Stimulated activated CD8-positive, alpha-beta memory T cell treated with anti-CD3 and anti-CD28 coated beads, Interleukin-15, amount 100 ng/mL, for 48 hours (primary cell): Measurements from ENCODE around the gene CALB2.
A peak's percentile ranks its signal among the peaks of the same experiment; 100 is the strongest.

Experiments
- DNase-seq, 2 donors: peaks; one replicate each; pipeline ENCODE4 v3.0.0-alpha.2; 2020; ENCODE audit warnings: low read depth in 2 of 2

CALB2 gene

DNA sequence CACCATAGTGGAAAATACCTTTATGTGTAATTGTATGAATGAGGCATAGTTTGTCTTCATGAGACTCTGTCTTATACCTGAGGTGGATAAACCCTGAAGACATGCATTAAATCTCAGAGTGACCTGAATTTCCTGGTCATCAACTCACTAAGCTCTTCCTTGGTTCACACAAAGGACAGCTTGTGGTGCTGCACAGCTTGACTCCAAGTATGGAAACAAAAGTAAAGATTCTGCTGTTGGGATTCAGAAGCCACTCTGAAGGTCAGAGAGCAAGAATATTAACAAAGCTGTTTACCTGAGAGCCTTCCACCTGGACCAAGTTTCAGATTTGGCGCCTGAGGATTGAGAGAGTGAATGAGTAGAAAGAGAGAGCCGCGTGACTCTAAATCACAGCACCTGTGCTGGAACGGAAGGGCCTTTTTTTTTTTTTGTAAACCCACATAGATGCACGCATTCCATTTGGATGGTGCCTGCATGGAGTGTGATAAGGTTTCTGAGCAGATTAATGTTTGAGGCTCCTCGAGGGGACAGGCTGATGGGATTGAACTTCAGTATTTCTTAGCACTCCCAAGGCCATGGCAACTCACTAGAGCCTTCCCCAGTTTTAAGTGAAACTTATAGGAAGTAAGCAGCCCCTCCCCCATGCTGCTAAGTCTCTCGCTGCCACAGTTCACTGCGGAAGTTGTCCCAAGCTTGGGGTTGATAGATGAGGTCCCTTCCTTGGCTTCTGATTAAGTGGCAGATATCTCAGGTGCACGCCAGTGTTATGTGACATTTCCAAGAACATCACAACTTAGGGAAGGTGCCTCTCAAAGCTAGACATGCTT lies 28.7 kb downstream of the CALB2 start:
- no peak for DNase-seq

DNA sequence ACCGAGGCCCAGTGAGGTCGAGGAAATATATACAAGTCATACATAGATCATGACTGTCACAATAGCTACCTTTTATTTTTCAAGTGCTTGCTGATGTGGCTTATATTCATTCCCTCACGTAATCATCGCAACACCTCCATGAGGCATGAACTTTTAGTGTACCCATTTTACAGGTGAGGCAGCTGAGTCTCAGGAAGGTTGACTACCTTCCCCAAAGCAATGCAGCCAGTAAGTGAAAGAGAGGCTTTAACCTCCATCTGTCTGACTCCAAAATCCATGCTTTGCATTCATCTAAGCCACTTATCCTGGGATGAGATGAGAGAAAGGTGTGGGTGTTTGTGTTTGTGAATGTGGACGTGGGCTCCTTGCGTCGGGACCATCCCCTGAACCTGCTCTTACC lies 30.8 kb downstream of the CALB2 start:
- no peak for DNase-seq

DNA sequence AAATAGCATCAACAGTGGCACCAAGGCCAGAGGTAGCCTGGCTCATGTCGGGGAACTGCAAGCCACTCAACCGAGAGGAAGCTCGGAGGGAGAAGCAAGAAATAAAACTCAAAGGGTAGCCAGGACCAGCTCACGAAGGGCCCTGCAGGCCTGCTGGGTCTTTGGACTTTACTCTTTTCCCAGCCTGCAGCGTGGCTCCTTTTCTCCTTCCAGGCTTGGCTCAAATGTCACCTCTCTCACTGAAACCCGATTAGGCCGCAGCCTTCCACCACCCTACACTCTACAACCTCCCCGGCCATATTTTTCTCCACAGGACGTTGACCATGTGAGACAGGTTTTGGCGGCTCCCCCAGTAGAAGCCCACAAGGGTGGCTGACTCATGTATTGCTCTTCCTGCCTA lies 38.1 kb downstream of the CALB2 start:
- no peak for DNase-seq

DNA sequence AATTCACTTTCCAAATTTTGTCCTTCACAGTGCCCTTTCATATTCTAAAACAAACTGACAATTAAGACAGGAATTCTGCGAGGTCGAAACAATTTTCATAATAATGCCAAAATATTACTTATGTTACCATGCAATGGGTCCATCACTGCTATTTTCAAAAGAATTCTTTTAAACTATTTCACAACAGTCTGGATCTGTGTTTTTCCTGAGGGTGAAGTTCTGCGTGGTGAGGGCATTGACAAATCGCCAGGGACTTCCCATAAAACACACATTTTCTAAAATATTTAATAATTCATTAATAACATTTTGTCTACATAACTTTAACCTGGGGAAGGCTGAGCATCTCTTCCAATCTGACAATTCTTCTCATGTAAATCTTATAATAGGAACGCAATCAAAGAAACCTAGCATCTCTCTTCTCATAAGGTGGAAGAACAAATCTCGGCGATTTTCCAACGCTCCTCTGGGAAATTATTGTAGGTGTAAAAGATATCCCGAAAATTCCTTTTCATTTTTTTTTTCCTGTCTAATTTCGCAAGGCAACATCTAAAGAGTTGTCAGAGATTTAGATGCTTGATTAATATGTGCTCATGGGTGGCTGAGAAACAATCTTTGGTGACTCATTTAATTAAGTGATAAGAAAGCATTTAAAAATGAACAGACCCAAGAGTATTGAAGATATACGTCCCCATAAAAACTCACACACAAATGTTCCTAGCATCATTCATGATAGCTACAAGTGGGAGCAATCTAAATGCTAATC lies 41.5 kb downstream of the CALB2 start:
- DNase-seq = no peak

DNA sequence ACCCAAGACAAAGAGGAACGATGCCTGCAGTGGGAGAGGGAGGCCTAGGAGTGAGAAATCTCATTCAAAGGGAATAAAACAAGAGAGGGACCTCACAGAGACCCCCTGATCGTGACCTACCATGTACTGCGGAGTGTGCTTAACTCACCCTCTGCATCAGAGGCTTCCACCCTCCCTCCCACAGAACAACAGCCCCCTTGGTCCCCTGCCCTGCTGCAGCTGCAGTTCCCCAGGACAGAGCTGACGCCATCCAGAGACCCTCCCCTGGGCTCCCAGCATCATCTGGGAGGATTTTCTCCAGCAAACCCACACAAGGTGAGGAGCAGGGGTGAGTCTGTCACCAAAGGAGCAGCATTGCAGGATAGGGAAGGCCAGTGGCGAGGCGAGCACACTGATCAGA lies 43.5 kb downstream of the CALB2 start:
- no peak for DNase-seq

DNA sequence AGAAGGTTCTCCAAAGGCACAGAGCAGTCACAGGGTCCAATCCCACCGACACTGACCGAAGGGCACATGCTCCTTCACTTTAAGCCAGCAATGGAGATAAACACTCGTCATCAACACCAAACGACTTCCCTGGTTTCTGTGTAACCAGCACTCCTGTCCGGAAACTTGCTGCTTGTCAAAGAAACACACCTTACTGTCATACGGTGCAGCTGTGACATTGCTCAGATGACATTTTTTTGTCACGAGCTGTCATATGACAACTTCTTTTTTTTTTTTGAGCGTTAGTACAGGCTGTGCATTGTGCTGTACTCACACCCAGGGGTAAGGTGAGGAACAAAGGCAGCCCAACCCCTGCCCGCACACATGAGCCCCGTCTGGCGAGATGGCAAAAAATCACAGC lies 44.2 kb downstream of the CALB2 start:
- no peak for DNase-seq

DNA sequence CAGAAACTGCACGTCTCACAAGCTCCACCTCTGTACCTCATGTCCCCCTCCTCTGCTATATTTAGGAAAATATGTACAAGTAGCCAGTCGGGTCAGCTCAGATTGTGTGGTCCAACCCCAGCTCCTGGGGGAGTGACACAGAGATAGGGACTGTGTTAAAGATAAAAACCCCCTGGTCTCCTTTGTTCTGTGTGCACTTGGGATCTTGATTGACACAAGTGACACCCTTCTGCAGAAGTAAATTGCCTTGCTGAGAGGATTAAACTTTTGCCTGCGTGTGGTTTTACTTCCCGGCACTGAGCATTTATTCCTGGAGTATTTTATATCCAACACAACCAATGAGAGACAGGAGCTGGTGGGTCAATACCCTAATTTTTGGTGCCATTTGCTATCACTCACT lies 45.8 kb downstream of the CALB2 start:
- no peak for DNase-seq

DNA sequence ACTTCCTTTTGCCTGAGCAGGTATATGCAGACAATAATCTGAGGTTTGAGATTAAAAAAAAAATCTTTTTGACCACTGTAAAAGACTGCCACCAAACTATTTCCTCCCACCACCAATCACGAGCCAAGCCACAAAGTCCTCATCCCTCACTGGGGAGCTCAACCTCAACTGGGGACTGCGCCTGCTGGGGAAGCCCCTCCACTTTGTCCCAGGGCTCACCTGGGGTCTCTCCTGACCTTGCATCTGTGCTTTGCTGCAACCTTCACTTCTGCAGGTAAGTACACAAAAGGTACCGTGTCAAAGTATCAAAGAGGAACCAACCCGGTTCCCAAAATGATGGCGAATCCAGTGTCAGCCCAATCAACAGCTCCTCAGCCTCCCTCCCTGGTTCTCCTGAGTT lies 47.8 kb downstream of the CALB2 start:
- no peak for DNase-seq

DNA sequence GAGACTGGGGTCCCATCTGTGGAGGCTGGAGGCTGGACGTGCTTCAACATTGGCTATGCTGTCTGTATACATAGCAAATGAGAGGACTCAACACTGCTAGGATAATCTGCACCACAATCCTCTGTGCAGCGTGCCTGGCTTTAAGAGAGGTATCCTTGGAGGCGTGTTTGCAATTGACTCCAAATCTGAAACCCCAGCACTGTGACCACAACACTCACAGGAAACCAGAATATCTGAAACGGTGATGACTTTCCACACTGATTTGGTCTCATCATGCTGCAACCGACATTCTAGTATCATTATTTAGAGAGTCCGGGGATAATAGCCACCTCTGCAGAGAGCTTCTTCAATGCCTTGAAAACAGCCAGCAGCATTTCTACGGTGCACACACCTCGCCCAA lies 48.2 kb downstream of the CALB2 start:
- DNase-seq = no peak

DNA sequence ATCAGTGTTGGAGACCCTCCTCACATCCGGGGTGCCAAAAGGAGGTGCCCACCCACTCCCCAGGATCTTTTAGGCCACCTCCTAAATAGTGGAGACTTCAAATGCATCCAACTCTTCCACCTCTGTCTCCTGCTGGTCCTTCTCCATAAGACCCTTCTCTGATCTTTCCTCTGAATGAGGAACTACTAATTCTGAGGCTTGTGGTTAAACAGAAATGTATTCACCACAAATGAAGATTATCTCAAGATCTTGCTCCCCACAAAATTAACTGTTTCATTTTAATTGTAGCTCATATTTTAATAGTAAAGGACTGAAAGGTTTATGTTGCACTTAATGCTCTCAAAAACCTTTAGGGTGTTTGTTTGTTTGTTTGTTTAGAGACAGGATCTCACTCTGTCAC lies 49.2 kb downstream of the CALB2 start:
- no peak for DNase-seq

DNA sequence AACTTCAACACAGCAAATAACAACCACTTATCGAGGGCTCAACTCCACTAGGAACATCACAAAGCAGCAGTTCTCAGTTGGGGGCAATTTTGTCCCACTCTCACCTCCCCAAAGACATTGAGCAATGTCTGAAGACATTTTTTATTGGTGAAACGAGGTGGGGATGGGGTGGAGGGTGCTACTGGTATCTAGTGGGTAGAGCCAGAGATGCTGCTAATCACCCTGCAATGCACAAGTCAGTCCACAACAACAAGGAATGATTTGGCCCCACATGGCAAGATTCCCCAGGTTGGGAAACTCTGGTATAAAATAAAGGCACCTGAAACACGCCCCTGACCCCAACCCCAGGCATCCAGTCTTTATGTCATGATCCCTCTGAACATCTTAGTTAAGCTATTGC lies 50.0 kb downstream of the CALB2 start:
- no peak for DNase-seq

DNA sequence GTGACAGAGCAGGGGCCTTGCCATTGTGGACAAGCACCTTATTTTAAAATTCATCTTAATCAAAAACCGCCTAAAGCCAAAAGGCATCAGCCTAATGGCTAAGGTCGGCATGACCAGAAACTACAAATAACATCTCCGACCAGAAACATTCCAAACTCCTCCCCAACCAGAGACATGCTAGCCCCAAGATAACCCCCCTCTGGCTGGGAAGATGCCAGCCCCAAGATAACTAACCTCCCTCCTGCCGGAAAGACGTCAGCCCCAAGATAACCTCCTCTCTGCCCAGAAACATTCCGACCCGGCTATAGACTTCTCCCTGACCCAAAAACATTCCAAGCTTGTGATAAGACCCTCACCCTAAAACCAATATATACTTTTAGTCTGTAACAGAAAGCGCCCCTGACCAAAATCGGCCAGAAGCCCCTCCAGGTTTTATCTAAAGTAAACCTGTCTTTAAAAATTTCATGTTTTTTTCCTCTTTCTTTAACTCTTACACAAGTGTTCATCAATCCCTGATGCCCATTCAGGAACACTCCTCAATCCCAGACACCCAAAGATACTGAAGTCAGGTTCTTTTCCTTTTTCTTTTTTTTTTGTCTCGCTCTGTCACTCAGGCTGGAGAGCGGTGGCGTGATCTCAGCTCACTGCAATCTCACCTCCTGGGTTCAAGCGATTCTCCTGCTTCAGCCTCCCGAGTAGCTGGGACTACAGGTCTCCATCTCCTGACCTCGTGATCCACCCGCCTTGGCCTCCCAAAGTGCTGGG lies 50.7 kb downstream of the CALB2 start:
- DNase-seq = no peak

DNA sequence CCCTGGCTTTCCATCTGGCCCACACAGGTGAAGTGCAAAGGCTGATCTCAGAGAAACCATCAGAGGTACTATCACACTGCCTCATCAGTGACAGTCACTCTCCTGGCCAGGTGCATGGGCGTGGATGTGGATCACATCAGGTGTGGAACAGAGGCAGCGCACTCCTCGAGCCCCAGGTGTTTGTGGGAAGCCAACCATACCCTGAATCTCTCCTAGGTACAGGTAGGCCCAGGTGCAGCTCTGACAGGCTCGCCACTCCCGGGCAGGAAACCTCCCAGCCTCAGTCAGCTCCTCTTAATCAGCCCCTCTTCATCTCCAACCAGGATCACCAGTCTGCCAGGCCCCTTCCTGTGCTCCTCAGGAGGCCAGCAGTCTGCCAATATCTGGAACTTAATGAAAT lies 51.6 kb downstream of the CALB2 start:
- DNase-seq = no peak

DNA sequence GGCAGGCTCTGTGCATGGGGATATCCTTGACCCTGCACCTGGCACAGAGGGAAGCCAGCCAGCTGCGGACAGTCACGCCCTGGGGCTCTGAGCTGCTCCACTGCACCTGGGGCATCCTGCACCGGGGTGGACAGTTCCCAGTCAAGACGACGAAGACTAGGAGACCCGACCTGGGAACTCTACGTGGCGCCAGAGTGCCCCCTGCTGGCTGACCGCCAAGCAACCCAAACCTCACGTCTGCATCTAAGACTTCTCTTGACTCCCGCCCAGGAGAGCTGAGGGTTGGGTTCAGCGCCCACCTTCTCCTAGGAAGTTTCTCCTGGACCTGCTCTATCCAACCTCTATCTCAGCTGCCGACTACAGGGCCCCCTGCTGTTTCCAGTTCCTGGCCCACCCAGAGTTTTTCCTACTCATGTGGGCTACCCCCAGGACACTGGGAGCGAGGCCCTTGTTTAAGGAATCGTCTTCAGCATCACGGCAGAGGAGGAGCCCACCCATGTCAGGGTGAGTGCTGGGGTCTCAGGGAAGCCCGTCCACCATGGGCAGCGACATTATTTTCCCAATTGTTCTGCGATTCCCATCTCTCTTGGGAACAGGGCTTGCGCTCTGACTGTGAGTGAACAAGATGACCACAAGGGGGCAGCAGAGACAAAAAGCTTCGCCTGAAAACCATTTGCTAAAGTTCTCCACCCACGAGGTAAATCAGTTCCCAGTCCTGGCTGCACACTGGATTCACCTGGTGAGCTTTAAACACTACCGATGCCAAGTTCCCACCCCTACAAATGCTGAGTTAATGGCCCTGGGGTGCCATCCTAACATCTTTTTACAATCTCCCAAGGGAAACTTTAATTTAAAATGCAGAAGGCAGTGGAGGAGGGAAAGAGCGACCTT lies 54.0 kb downstream of the CALB2 start:
- peak; percentile 19 to 27 for DNase-seq

DNA sequence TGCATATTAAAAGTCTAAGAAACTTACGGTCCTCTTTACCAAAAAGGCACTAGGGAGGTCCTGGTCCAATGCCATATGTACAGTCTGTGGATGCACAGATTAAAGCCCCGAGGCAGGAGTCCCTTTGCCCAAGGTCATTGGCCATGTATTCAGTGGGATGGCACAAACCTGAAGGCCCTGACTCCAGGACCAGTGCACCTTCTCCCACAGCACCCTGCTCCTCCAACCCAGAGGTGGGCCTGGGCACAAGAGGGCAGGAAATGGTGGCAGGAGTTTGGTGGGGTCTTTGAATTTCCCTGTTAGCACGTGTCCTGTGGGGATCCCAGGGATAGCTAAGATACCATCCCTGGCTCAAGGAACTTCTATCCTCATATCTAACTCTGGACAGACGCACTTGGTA lies 54.8 kb downstream of the CALB2 start:
- no peak for DNase-seq

DNA sequence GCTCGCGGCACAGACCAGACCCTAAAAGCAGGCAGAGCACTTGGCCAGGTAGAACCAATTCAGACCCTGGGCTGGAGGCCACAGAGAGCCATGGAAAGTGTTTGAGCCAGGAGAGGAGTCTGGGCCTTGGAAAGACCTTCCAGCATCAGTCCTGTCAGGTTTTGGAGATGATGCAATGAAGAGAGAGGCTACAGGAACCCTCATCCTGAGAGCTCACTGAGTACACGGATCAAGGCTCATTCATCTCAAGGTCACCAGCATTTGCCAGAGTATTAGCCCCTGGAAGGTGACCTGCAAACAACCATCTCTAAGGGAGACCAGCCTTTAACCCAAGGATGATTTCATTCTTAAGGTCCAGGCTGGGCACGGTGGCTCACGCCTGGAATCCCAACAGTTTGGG lies 55.5 kb downstream of the CALB2 start:
- DNase-seq = no peak

DNA sequence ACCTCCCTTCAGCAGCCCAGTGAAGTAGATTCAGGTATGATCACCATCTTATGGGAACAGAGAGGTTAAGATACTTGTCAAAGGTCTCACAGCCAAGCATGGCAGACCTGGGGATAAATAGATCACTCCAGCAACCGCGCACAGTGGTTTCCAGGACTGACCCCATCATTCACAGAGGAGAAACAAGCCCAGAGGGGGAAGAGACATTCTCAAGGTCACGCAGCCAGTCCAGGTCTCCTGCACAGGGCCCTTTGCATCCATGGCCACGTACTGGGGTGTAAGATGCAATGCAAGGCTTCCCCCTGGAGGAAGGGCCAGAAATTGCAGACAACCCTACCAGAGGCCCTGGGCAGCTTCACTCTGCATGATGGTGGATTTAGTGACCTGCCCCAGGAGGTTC lies 63.4 kb downstream of the CALB2 start:
- DNase-seq = no peak

DNA sequence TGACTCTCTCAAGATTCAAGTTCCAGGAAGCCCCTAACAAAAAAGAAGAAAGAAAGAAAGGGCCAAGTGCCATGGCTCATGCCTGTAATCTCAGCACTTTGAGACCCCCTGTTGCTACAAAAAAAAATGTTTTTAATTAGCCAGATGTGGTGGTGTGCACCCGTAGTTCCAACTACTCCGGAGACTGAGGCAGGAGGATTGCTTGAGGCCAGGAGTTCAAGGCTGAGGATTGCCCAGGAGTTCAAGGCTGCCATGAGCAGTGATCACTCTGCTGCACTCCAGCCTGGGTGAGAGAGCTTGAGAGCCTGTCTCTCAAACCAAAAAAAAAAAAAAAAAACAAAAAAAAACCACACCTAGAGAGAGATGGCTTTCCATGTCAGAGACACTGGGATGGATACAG lies 64.5 kb downstream of the CALB2 start:
- no peak for DNase-seq

DNA sequence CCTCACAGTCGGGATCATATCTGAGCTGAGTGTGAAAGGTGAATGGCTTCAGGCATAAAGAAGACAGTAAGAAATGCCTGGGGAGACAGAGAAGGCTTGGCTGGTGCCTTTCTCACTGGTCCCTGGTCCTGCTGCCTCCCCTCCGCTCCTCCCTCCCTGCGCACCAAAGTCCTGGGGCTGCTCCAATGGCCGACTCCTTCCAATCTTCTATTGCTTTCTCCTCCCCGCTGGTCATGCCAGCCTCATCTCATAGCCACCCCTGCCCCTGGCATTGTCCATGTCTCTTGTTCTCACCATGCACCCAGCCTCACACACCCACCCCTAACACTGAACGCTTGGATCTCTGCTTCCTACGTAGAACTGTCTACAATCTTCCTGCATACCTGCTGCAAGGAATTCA lies 65.3 kb downstream of the CALB2 start:
- DNase-seq = no peak

DNA sequence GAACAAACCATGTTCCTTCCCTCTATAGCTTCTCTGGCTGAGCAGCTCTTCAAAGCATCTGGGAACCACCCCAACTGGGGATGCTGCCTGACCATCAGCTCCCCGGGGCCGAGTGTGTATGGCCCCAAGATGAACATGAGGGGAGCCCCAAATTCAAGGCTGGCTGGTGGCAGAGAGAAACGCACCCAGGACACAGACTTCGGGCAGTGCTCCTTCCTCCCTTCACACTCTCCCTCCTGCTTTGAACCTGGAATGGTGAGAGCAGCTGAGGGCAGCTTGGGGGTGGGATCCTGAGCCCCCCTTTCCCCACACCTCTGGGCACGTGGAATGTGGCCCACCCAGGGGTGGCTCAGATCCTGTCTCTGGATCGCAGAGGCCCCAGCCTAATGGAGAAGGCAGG lies 66.1 kb downstream of the CALB2 start:
- DNase-seq = no peak

DNA sequence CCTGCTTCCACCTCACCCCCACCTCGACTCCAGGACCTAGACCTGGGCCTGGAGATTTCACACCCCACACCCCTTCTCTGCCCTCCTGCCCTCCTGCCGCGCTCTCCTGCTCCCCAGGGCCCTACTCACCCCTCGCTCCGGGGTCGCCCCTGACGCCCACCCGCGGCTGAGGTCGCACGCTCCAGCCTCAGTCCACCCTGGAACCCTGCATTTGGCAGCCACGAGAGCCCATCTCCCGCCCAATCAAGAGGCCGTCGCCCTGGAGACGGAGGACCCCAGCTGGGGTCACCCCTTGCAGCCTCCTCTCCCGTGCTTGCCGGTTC lies 67.2 kb downstream of the CALB2 start:
- no peak for DNase-seq
